A549 treated with DMSO at 1 μM for 4 hours (cell line): ENCODE results near the gene RNASEH2A. TPM values are rescaled to one million over a fixed set of nuclear protein-coding genes. Genes with fewer than 3 reads are reported as not detected.

Source experiments
- total RNA-seq: library from RNA; stranded (reverse); fragments of 200-300 nt; extraction: Qiagen RNA extraction; gene quantifications from 5 replicates; pipeline ENCODE4 v1.2.3, GENCODE V29; 2022; ENCODE audit warnings: low read depth

RNASEH2A gene
- 37.4 to 49.2 TPM (median 44.4 TPM) in 5 replicates for total RNA-seq

DNA sequence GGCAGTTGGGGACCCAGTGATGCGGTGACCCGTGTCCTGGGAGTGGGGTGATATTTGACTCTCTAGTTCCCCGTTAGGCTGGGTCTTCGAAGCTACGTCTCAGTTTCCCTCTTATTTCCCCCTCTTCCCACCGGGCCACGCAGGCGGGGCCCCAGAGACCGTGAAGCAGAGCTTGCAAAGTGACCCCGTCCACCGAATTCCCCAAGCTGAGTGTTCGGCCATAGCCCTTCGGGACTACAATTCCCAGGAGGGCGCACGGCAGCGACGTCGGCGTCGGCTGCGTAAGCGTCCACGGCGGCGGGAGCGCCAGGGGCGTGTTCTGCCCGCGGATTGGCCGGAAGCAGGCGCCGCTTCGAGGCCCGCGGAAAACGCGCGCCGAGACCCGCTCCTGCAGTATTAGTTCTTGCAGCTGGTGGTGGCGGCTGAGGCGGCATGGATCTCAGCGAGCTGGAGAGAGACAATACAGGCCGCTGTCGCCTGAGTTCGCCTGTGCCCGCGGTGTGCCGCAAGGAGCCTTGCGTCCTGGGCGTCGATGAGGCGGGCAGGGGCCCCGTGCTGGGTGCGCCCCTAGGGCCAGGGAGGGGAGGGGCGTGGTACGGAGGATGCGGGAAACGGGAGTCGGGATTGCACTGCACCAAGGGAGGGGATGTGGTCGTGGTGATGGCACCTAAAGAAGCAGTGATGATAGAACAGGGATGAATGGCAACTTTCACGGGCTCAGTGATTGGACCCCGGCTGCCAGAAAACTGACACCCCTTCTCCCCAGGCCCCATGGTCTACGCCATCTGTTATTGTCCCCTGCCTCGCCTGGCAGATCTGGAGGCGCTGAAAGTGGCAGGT is at the start of gene RNASEH2A:
RNASEH2A (plus strand) TSS at position 343 of the 840 bp plus-strand sequence; CDS start at position 433, 90 bp downstream.

DNA sequence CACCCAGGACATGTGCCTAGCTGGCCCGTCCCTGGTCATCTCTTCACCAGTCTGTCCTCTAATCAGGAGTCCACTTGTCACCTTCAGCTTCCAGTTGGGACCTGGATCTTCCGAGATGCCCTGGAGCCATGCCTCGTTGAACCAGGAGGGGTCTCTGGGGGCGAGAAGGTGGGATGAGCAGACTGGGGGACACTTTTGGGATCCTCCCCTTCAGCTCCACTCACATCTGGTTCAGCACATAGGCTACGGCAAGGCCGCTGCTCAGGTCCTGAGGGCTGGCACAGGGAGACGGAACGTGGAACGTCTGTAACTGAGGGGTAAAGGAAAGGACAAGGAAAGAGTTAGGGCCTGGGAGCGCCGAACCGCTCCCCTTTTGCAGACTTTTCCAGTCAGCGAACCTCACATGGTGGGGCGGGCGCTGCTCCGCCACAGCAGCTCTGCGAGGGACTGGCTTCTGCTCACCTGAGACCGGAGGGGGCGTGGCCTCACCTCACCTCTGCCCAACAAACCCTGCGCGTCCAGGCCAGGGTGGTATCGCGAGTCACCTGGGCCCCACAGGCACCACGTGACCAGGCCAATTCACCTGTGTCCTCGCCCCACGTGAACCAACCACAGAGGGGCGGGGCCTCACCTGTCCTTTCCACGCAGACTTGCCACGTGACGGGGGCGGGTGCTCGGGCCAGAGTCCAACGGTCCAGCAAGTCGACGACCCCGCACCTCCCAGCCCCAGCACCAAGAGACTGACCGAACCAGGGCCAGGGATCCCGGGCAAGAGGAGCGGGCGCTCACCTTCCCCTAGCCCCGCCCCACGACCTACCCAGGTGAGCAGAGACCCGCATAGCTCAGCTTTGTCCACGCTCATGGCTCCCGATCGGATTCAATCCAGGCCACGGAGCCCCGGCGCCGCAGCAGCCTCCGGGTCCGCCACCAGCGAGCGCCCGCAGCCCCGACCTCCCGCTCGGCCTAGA is 31.5 kb upstream of the RNASEH2A start, which contains the start of gene HOOK2:
HOOK2 (minus strand) TSS at position 965 of the 968 bp plus-strand sequence; CDS start at position 862, 103 bp downstream.

DNA sequence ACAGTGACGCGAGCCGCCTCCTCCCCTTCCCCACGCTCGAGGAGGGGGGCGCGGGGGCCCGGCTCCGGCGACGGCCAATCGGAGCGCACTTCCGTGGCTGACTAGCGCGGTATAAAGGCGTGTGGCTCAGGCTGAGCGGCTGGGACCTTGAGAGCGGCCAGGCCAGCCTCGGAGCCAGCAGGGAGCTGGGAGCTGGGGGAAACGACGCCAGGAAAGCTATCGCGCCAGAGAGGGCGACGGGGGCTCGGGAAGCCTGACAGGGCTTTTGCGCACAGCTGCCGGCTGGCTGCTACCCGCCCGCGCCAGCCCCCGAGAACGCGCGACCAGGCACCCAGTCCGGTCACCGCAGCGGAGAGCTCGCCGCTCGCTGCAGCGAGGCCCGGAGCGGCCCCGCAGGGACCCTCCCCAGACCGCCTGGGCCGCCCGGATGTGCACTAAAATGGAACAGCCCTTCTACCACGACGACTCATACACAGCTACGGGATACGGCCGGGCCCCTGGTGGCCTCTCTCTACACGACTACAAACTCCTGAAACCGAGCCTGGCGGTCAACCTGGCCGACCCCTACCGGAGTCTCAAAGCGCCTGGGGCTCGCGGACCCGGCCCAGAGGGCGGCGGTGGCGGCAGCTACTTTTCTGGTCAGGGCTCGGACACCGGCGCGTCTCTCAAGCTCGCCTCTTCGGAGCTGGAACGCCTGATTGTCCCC is 14.9 kb upstream of the RNASEH2A start, which contains the start of gene JUNB:
JUNB (plus strand) TSS at position 142 of the 706 bp plus-strand sequence; CDS start at position 428, 286 bp downstream.

DNA sequence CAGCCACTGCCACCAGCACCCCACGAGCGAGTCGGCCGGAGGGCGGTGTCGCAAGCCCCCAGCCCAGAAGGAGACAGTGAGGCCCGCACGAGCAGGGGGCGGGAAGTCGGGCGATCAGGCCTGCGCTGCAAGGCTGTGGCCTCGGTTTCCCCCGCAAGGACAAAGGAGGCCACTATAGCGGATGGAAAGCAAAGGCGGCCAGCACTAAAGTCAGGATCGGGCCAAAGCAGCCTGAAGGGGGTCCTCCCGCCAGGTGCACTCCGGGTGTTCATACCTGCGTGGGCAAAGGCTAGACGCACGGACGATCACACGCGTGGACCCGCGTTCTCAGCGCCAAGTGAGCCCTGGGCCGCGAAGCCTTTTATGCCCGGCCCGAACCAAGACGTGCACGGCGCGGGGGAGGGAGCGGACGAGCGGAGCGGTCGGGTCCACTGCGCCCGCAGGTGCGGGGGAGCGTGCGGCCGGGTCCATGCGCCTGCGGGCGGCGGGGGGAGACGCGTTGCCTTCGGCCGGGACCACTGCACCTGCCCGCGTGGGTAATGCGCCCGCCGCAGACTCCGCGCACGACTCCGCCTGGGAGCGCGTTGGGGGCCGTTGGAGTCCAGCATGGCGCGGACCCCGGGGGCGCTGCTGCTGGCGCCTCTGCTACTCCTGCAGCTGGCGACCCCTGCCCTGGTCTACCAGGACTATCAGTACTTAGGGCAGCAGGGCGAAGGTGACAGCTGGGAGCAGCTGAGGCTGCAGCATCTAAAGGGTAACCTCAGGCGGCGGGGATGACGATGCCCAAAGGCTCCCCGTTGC is 4.7 kb upstream of the RNASEH2A start, which contains the start of the genes PRDX2 and THSD8:
PRDX2 (minus strand) TSS at position 335 of the 801 bp plus-strand sequence. CDS start 539 bp downstream, outside the sequence.
THSD8 (plus strand) TSS at position 604 of the 801 bp plus-strand sequence; CDS start at position 607, 3 bp downstream.

DNA sequence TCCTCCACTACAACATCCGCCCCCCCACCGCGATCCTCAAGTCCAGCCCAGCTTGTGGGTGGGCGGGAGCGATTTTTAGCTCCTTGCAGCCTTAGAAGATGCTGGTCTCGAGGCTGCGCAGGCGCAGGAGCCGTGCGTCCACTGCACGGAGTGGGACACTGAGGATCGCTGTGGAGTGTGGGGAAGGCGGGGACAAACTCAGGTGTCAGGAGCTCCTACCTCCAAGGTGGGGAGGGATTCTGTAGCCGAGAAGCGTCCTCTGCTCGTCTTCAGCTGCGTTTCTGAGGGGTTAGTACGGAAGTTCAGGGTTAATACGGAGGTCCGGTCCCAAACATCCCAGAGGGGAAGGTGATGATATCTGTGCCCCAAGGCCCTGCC is 28.2 kb downstream of the RNASEH2A start, which contains the start of gene RTBDN:
RTBDN (minus strand) TSS at position 14 of the 378 bp plus-strand sequence. CDS start 4,600 bp downstream, outside the sequence.

DNA sequence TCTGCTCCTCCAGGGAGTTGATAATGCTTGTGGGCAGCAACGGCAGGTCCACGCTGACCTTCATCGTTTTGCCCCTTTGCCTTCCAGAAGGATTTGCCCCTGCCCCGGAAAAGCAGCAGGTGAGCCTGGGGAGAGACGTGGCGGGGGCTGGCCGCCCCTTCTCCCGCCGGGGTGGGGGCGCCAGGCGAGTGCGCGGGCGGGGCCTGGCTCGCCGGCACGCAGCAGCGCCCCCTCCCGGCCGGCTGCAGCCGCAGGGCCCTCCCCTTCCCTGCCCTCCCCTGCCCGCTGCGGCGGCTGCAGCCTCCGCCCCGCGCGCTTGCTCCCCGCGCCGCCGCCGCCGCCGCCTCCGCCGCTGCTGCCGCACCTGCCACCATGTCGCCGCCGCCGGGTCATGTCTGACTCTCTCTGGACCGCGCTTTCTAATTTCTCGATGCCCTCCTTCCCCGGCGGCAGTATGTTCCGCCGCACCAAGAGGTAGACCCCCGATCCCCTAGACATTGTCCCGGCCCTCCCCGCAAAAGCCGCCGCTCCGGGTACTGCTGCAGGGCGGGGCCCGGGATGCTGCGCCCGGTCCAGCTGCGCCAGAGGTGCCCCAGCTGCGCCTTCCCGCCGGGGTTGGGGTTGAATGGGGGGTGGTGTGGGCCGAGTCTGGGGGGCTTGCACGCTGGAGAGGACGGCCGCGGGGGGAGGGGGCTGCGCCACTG is 31.9 kb downstream of the RNASEH2A start, which contains the start of gene MAST1:
MAST1 (plus strand) TSS at position 334 of the 704 bp plus-strand sequence; CDS start at position 392, 58 bp downstream.

Other genes with a start within 250 kb of the RNASEH2A start
- gene ZNF490, start 195.8 kb upstream of the RNASEH2A start, total RNA-seq = 0.62 to 1.1 TPM (median 0.84 TPM) in 5 replicates
- gene ZNF791, start 195.7 kb upstream of the RNASEH2A start, total RNA-seq = 4.7 to 6.6 TPM (median 6.2 TPM) in 5 replicates
- 19.1 to 24.4 TPM (median 20.1 TPM) in 5 replicates for gene MAN2B1, start 139.8 kb upstream of the RNASEH2A start, total RNA-seq
- 9.0 to 11.7 TPM (median 10.3 TPM) in 5 replicates for gene WDR83, start 139.8 kb upstream of the RNASEH2A start, total RNA-seq
- gene DHPS, start 124.7 kb upstream of the RNASEH2A start, total RNA-seq = 38.6 to 51.8 TPM (median 48.5 TPM) in 5 replicates
- gene GNG14, start 118.6 kb upstream of the RNASEH2A start, total RNA-seq = not detected in 5 replicates
- gene FBXW9, start 110.0 kb upstream of the RNASEH2A start, total RNA-seq = 10.8 to 13.2 TPM (median 12.6 TPM) in 5 replicates
- gene TNPO2, start 82.7 kb upstream of the RNASEH2A start, total RNA-seq = 29.7 to 36.8 TPM (median 36.6 TPM) in 5 replicates
- gene TRIR, start 71.9 kb upstream of the RNASEH2A start, total RNA-seq = 135 to 200 TPM (median 176 TPM) in 5 replicates
- gene GET3, start 69.1 kb upstream of the RNASEH2A start, total RNA-seq = 78.4 to 98.3 TPM (median 91.2 TPM) in 5 replicates
- 0.06 TPM in 1 of 5 replicates, not detected in the others for gene BEST2, start 54.8 kb upstream of the RNASEH2A start, total RNA-seq
- gene HOOK2, start 31.0 kb upstream of the RNASEH2A start, total RNA-seq = 7.2 to 12.1 TPM (median 10.4 TPM) in 5 replicates
- gene JUNB, start 15.1 kb upstream of the RNASEH2A start, total RNA-seq = 96.9 to 138 TPM (median 119 TPM) in 5 replicates
- gene PRDX2, start 4.8 kb upstream of the RNASEH2A start, total RNA-seq = 0.59 to 0.91 TPM (median 0.74 TPM) in 5 replicates
- gene THSD8, start 4.5 kb upstream of the RNASEH2A start, total RNA-seq = 0.90 to 13.2 TPM (median 10.8 TPM) in 5 replicates
- 0.24 to 0.26 TPM in 2 of 5 replicates, not detected in the others for gene RTBDN, start 28.0 kb downstream of the RNASEH2A start, total RNA-seq
- gene MAST1, start 31.9 kb downstream of the RNASEH2A start, total RNA-seq = 1.9 to 2.9 TPM (median 2.2 TPM) in 5 replicates
- gene DNASE2, start 74.9 kb downstream of the RNASEH2A start, total RNA-seq = 26.8 to 32.2 TPM (median 29.9 TPM) in 5 replicates
- 0.06 TPM in 1 of 5 replicates, not detected in the others for gene KLF1, start 80.6 kb downstream of the RNASEH2A start, total RNA-seq
- 7.9 to 10.8 TPM (median 8.8 TPM) in 5 replicates for gene GCDH, start 84.6 kb downstream of the RNASEH2A start, total RNA-seq
- 0.31 to 0.57 TPM (median 0.46 TPM) in 5 replicates for gene SYCE2, start 112.7 kb downstream of the RNASEH2A start, total RNA-seq
- 68.3 to 85.5 TPM (median 73.0 TPM) in 5 replicates for gene FARSA, start 127.1 kb downstream of the RNASEH2A start, total RNA-seq
- gene CALR, start 132.0 kb downstream of the RNASEH2A start, total RNA-seq = 516 to 561 TPM (median 539 TPM) in 5 replicates
- 71.4 to 85.6 TPM (median 80.8 TPM) in 5 replicates for gene RAD23A, start 139.3 kb downstream of the RNASEH2A start, total RNA-seq
- 28.0 to 55.0 TPM (median 47.7 TPM) in 5 replicates for gene GADD45GIP1, start 150.6 kb downstream of the RNASEH2A start, total RNA-seq
- 0.07 to 0.13 TPM (median 0.11 TPM) in 3 of 5 replicates, not detected in the others for gene DAND5, start 163.0 kb downstream of the RNASEH2A start, total RNA-seq
- gene NFIX, start 188.9 kb downstream of the RNASEH2A start, total RNA-seq = 4.0 to 5.8 TPM (median 4.2 TPM) in 5 replicates